OCI-LY3 (cell line): ENCODE measurements around the gene GARNL3.

Experiments used
- H2AFZ ChIP-seq: fragments of 200-600, 300-600 bp; shearing (Covaris generic); 2 replicates; pipeline ENCODE4 v1.6.0; 2014; ENCODE audit warnings: antibody characterized with exemption, low read depth, low read length
- H3K27ac ChIP-seq: fragments of 200-600, 300-600 bp; sonication (generic); 2 replicates; pipeline ENCODE4 v1.5.1; 2014; ENCODE audit warnings: mild to moderate bottlenecking, low read length, moderate library complexity, mixed read lengths
- H3K27me3 ChIP-seq: fragments of 200-600, 300-600 bp; sonication (generic); 2 replicates; pipeline ENCODE4 v1.6.1; 2014; ENCODE audit warnings: low read depth, low read length, mixed read lengths
- H3K36me3 ChIP-seq: fragments of 200-600, 300-600 bp; sonication (generic); replicated peaks from 2 replicates; pipeline ENCODE3; 2014; ENCODE audit warnings: low read depth, low read length, mixed read lengths
- H3K4me1 ChIP-seq: fragments of 300-600, 200-600 bp; sonication (generic); 2 replicates; pipeline ENCODE4 v1.6.1; 2014; ENCODE audit warnings: low read length, mixed read lengths
- H3K4me2 ChIP-seq: fragments of 200-600, 300-600 bp; sonication (generic); 2 replicates; pipeline ENCODE4 v1.6.1; 2014; ENCODE audit warnings: low read length, mixed read lengths
- H3K4me3 ChIP-seq: fragments of 300-600, 200-600 bp; sonication (generic); 2 replicates; pipeline ENCODE4 v1.5.1; 2014; ENCODE audit warnings: antibody characterized with exemption, mild to moderate bottlenecking, low read length, moderate library complexity
- H3K79me2 ChIP-seq: fragments of 300-600, 200-600 bp; shearing (Covaris generic); 2 replicates; pipeline ENCODE4 v1.6.1; 2014; ENCODE audit warnings: mild to moderate bottlenecking, low read length, mixed read lengths
- H3K9ac ChIP-seq: fragments of 300-600, 200-600 bp; shearing (Covaris generic); 2 replicates; pipeline ENCODE4 v1.6.0; 2014; ENCODE audit warnings: mild to moderate bottlenecking, low read length, moderate library complexity
- H3K9me3 ChIP-seq: fragments of 200-600, 300-600 bp; shearing (Covaris generic); 2 replicates; pipeline ENCODE4 v1.6.1; 2014; ENCODE audit warnings: low read length, mixed read lengths; ENCODE audit not compliant: insufficient read depth
- H4K20me1 ChIP-seq: fragments of 200-600, 300-600 bp; sonication (generic); 2 replicates; pipeline ENCODE4 v1.6.1; 2016; ENCODE audit warnings: low read length, mixed read lengths; ENCODE audit not compliant: insufficient read depth
- CTCF ChIP-seq: fragments of 200-600, 300-600 bp; sonication (generic); IDR thresholded peaks from 2 replicates; pipeline ENCODE4 v1.5.1; 2014; ENCODE audit warnings: antibody characterized with exemption, low read length, low read depth
- EZH2phosphoT487 ChIP-seq: fragments of 200-600 bp; shearing (Covaris generic); IDR thresholded peaks from 2 replicates; pipeline ENCODE4 v1.6.1; 2018; ENCODE audit warnings: antibody characterized with exemption, mixed run types, low read depth

GARNL3 gene

GRCh38 chr9:127333221-127334064 is 68.9 kb downstream of the GARNL3 start:
- H3K4me3 ChIP-seq: no peak overlapping the region
- H3K4me2 ChIP-seq: no peak overlapping the region
- no peaks in the 10 kb centered on the region for H3K36me3 ChIP-seq
- H2AFZ ChIP-seq: no peak overlapping the region
- peaks cover 21% of the 10 kb centered on the region for H3K4me1 ChIP-seq
- H3K27ac ChIP-seq: no peak overlapping the region
- H3K9me3 ChIP-seq: no peaks in the 10 kb centered on the region
- no peaks in the 10 kb centered on the region for H4K20me1 ChIP-seq
- no peaks in the 10 kb centered on the region for H3K79me2 ChIP-seq
- TF ChIP-seq CTCF: no peak
- TF ChIP-seq EZH2phosphoT487: no peak
- no peak overlapping the region for H3K9ac ChIP-seq
- no peaks in the 10 kb centered on the region for H3K27me3 ChIP-seq

DNA sequence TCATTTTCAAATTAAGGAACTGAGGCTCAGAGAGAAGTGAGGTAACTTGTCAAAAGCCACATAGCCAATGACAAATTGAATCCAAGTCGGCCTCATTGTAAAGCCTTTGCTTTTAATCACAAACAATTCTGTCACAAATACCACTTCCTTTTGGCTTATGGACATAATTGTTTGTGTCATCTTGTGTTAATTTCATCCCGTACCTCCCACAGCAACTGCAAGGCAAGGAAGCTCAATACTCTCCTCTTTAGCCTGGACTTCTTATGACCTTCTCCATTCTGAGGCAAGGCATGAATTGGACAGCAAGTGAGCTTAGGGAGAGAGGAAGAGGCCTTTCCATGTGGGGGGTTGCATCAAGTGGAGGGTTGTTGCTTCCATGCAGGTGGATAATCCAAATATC is 70.2 kb downstream of the GARNL3 start:
- H3K4me3 ChIP-seq: no peak overlapping the region
- no peaks in the 10 kb centered on the region for H4K20me1 ChIP-seq
- H2AFZ ChIP-seq: no peak overlapping the region
- H3K4me1 ChIP-seq: peaks cover 16% of the 10 kb centered on the region
- H3K36me3 ChIP-seq: no peaks in the 10 kb centered on the region
- no peaks in the 10 kb centered on the region for H3K27me3 ChIP-seq
- no peak overlapping the region for H3K9ac ChIP-seq
- no peaks in the 10 kb centered on the region for H3K9me3 ChIP-seq
- TF ChIP-seq CTCF (no peak), EZH2phosphoT487 (no peak)
- no peak overlapping the region for H3K27ac ChIP-seq
- no peak overlapping the region for H3K4me2 ChIP-seq
- no peaks in the 10 kb centered on the region for H3K79me2 ChIP-seq

DNA sequence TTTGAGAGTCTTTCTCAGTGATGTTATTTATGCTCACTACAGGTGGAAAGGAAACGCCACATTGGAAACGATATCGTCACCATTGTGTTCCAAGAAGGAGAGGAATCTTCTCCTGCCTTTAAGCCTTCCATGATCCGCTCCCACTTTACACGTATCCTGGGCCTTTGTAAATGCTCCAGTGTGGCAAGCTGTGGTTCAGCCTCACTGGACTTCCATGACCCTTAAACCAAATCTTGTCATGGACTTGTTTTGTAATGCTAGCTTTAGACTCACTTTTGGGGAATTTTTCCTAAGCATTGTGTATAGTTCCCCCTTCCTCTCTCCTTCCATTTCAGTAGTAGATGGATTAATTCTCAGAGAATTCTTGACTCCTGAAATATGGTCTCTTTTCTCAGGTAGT is 71.5 kb downstream of the GARNL3 start:
- H3K27me3 ChIP-seq: no peaks in the 10 kb centered on the region
- H3K36me3 ChIP-seq: no peaks in the 10 kb centered on the region
- no peak overlapping the region for H3K4me3 ChIP-seq
- no peak overlapping the region for H3K4me2 ChIP-seq
- no peak for TF ChIP-seq CTCF
- no peak for TF ChIP-seq EZH2phosphoT487
- H3K79me2 ChIP-seq: no peaks in the 10 kb centered on the region
- H3K27ac ChIP-seq: no peak overlapping the region
- no peak overlapping the region for H3K9ac ChIP-seq
- no peak overlapping the region for H2AFZ ChIP-seq
- H3K4me1 ChIP-seq: peaks cover 10% of the 10 kb centered on the region
- H3K9me3 ChIP-seq: no peaks in the 10 kb centered on the region
- H4K20me1 ChIP-seq: no peaks in the 10 kb centered on the region

DNA sequence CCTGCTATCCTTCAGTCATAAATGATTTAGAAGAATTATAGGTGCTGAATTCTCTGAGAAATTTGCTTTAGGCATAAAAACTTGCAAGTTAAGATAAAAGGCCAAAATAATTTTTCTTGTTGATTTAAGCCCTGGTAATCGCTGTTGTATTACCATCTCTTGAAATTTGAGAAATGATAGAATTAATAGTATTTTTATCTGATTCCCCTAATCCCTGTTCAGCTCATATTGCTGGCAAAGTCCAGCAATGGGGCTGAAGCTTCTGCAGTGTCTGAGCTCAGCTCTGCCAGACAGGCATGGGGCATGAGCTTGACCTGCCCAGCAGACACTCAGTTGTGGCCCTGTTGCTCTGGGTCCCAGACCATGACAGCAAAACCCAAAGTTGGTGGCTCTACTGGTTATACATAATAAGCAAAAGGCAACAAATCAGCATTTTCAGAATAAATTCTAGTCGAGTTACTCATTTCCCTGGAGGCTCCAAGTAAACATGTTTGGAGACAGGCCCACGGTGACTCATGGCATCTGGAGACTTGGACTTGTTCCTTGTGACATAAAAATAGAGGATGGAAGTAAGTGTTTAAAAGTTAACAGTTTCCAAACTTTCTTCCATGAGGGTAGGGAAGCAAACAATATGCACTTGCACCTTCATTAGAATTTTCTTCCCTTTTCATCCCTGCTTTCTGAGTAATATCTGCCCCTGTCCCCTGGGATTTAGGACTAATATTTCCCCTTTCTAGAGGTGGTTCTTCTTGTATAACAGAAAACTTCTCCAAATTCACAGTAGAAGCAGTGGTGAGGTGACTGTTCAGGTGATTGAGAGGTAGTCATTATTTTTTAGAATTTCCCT is 72.2 kb downstream of the GARNL3 start:
- H3K36me3 ChIP-seq: no peaks in the 10 kb centered on the region
- H4K20me1 ChIP-seq: no peaks in the 10 kb centered on the region
- no peaks in the 10 kb centered on the region for H3K9me3 ChIP-seq
- H3K4me1 ChIP-seq: peaks cover 10% of the 10 kb centered on the region
- H2AFZ ChIP-seq: no peak overlapping the region
- TF ChIP-seq CTCF: no peak
- no peak for TF ChIP-seq EZH2phosphoT487
- H3K27me3 ChIP-seq: no peaks in the 10 kb centered on the region
- H3K9ac ChIP-seq: no peak overlapping the region
- H3K4me3 ChIP-seq: no peak overlapping the region
- no peaks in the 10 kb centered on the region for H3K79me2 ChIP-seq
- H3K27ac ChIP-seq: no peak overlapping the region
- H3K4me2 ChIP-seq: no peak overlapping the region
